HG02852 (cell line): Measurements from ENCODE around the gene IFITM5.
"Not testable (repeated sequence)": the region's sequence is repeated elsewhere in the genome, so short reads cannot be mapped to it uniquely, and the experiment has no call there.

Source experiments
- ATAC-seq: cut with Tn5 transposase; IDR thresholded peaks from one replicate; pipeline ENCODE4 v1.9.1; 2021; ENCODE audit warnings: mild to moderate bottlenecking, moderate library complexity; ENCODE audit not compliant: unreplicated experiment

IFITM5 gene

GRCh38 chr11:313304-313786, 14.0 kb upstream of the IFITM5 start:
- ATAC-seq: no peak

- no peak for ATAC-seq
Observed at GRCh38 chr11:312092-312816, 12.9 kb upstream of the IFITM5 start.

GRCh38 chr11:311013-311748, 11.9 kb upstream of the IFITM5 start:
- ATAC-seq: peak; percentile 38

GRCh38 chr11:309979-310572, 10.8 kb upstream of the IFITM5 start:
- not testable (repeated sequence) for ATAC-seq

- not testable (repeated sequence) for ATAC-seq
Observed at GRCh38 chr11:308740-309665, 9.7 kb upstream of the IFITM5 start.

- ATAC-seq: not testable (repeated sequence)
Observed at GRCh38 chr11:307766-308708, 8.7 kb upstream of the IFITM5 start, which contains the start of gene IFITM2. Gene IFITM2, plus strand, starts transcription at chr11:307816. Its CDS starts 377 bp downstream, at chr11:308193.

- ATAC-seq: no peak
Observed at GRCh38 chr11:306645-307371, 7.5 kb upstream of the IFITM5 start.

- ATAC-seq: no peak
Observed at GRCh38 chr11:305844-306211, 6.5 kb upstream of the IFITM5 start.

- ATAC-seq: no peak
Observed at GRCh38 chr11:304915-305843, 5.9 kb upstream of the IFITM5 start.

- ATAC-seq: no peak
Observed at GRCh38 chr11:304061-304506, 4.8 kb upstream of the IFITM5 start.

- no peak for ATAC-seq
Observed at GRCh38 chr11:303363-303762, 4.0 kb upstream of the IFITM5 start.

- ATAC-seq: no peak
Observed at GRCh38 chr11:299951-300735, 817 bp upstream of the IFITM5 start.

- ATAC-seq: no peak
Observed at GRCh38 chr11:298406-299065, 790 bp downstream of the IFITM5 start.

- ATAC-seq: no peak
Observed at GRCh38 chr11:297586-298405, 1.5 kb downstream of the IFITM5 start.

- no peak for ATAC-seq
Observed at GRCh38 chr11:297051-297585, 2.2 kb downstream of the IFITM5 start.
